ENCODE results near the gene TRAF7. TPM values are rescaled to one million over a fixed set of nuclear protein-coding genes. Genes with fewer than 3 reads are reported as not detected.

Gene TRAF7
- total and polyA plus RNA-seq, 2 of the 8 experiments (the other 6 are each of a cell fraction or from before 2014, with no cell fraction given), result 96.8 to 148 TPM

DNA sequence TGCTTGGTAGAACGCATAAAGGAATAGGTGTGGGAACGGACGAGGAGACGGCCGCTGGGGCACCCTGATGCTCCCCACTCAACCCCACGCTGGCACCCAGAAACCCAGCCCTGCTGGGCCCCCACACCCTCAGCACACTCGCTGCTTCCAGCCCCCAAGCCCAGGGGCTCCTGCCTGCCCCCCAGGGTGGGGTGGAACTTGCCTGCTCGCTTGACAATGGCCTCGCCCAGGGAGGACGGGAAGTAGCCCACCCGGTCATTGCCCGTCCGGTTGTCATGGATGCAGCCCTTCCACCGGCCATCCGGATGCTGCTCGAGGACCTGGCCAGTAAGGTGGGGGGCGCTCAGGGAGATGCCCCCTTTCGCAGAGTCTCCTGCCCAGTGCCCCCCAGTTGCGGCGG, 30.9 kb downstream of the TRAF7 start:
- no peak overlapping the region for H3K9ac ChIP-seq (replicated peaks in 1 of 4; ENCODE audit: extremely low read depth in 1 of 4, low read depth in 3 of 4, low read length in 3 of 4)
- H3K9me3 ChIP-seq (ENCODE audit: insufficient read depth in 2 of 2, low read depth in 1 of 2, low read length in 1 of 2), result no peaks in the 10 kb centered on the region
- no peak overlapping the region for H4K91ac ChIP-seq (replicated peaks; ENCODE audit: insufficient read length, low read length)
- no peak overlapping the region for H2BK15ac ChIP-seq (ENCODE audit: low read length)
- H3K56ac ChIP-seq (replicated peaks; ENCODE audit: insufficient read length, low read depth, low read length), result no peak overlapping the region
- H3K23me2 ChIP-seq (ENCODE audit: low read depth, low read length), result peaks cover 2% of the 10 kb centered on the region; the same call in 1 of the 2 replicates
- no peak overlapping the region for H4K5ac ChIP-seq (ENCODE audit: insufficient read length, low read depth, low read length)
- DNase-seq (ENCODE audit: low read depth in 1 of 2, low spot score in 2 of 2), result no peak
- H3K36me3 ChIP-seq (ENCODE audit: control insufficient read depth in 2 of 4, insufficient read depth in 4 of 4, low read length in 3 of 4), result peaks cover 0 to 4% (median 0%) of the 10 kb centered on the region in 4 experiments; a peak in 1 of 8 replicates
- no peak overlapping the region for H2AK5ac ChIP-seq (ENCODE audit: low read depth, low read length)
- peaks cover 0 to 5% (median 2%) of the 10 kb centered on the region in 4 experiments; a peak in 4 of 7 replicates for H3K4me1 ChIP-seq (replicated peaks in 1 of 4; ENCODE audit: control insufficient read depth in 3 of 4, insufficient read depth in 4 of 4, low read length in 3 of 4)
- no peak for FAIRE-seq
- no peaks in the 10 kb centered on the region for H3K79me1 ChIP-seq (ENCODE audit: low read depth, low read length)
- H3K4ac ChIP-seq (replicated peaks; ENCODE audit: insufficient read length, low read depth, low read length), result no peak overlapping the region
- no peak overlapping the region for H3K27ac ChIP-seq (ENCODE audit: low read depth, low read length)
- no peak overlapping the region for H3K14ac ChIP-seq (ENCODE audit: insufficient read length)
- no peak overlapping the region for H3K23ac ChIP-seq (ENCODE audit: insufficient read length)
- peaks cover 0 to 6% of the 10 kb centered on the region in 2 experiments for H4K20me1 ChIP-seq (replicated peaks in 1 of 2; ENCODE audit: control insufficient read depth in 1 of 2, insufficient read depth in 2 of 2, low read length in 2 of 2)
- H2BK5ac ChIP-seq (ENCODE audit: low read depth, low read length), result no peak overlapping the region
- no peaks in the 10 kb centered on the region for H3K27me3 ChIP-seq (replicated peaks in 1 of 4; ENCODE audit: control insufficient read depth in 3 of 4, extremely low read depth in 1 of 4, insufficient read depth in 3 of 4, low read length in 3 of 4)
- H3K4me2 ChIP-seq (ENCODE audit: insufficient read depth in 1 of 2, low read depth in 2 of 2, low read length in 2 of 2), result no peak overlapping the region
- no peak overlapping the region for H2AFZ ChIP-seq (ENCODE audit: low read length)
- 94% methylated on average over 15 of the region's 20 CpGs; no CpG with 5 or more reads in 1 of the 2 experiments for WGBS, 2 experiments (ENCODE audit: extremely low coverage in 1 of 2, insufficient coverage in 1 of 2, insufficient read length in 1 of 2, insufficient replicate concordance in 2 of 2, low coverage in 1 of 2, low lambda C conversion rate in 2 of 2, missing lambda C conversion rate in 1 of 2)
- no peak overlapping the region for H2BK20ac ChIP-seq (ENCODE audit: low read length)
- no peak overlapping the region for H2BK12ac ChIP-seq (ENCODE audit: low read depth, low read length)
- ChIA-PET POLR2A (ENCODE audit: partially characterized antibody) (interaction anchor here (0.6 to 4.9 kb wide), 3 partner anchors 14 to 62 kb away, joined by 3 to 17 read pairs (median 3); no protein-coding TSS in a partner anchor), CTCF (ENCODE audit: partially characterized antibody) (interaction anchor here (1.6 to 2.1 kb wide), 2 partner anchors 8 to 20 kb away, joined by 4 to 9 read pairs; no protein-coding TSS in a partner anchor)
- no peaks in the 10 kb centered on the region for H3K79me2 ChIP-seq (ENCODE audit: control insufficient read depth in 1 of 2, insufficient read depth in 2 of 2, low read length in 2 of 2)
- H4K8ac ChIP-seq (ENCODE audit: extremely low read depth, insufficient read depth, low read length), result peak overlapping the region; percentile 51; the same call in 1 of the 2 replicates
- no peak overlapping the region for H3K18ac ChIP-seq (ENCODE audit: extremely low read depth, low read length)
- H3K4me3 ChIP-seq (ENCODE audit: extremely low read depth in 1 of 4, insufficient read depth in 2 of 4, low read depth in 3 of 4, low read length in 4 of 4), result no peak overlapping the region
- no peak overlapping the region for H2BK120ac ChIP-seq (replicated peaks; ENCODE audit: low read depth, low read length)
- TF ChIP-seq RFX5 (IDR thresholded peaks at IDR 0.05; ENCODE audit: borderline replicate concordance, low read depth, low read length) (no peak), EGR1 (IDR thresholded peaks at IDR 0.05; ENCODE audit: borderline replicate concordance, low read depth, low read length) (no peak), MAFK (IDR thresholded peaks at IDR 0.05; ENCODE audit: low read depth, low read length) (no peak), NRF1 (IDR thresholded peaks at IDR 0.05; ENCODE audit: low read depth, low read length) (no peak), RAD21 (IDR thresholded peaks at IDR 0.05 in 1 of 2, conservative IDR thresholded peaks at IDR 0.05 in 1 of 2; ENCODE audit: low read depth in 2 of 2, low read length in 2 of 2) (no peak), ZNF274 (IDR thresholded peaks at IDR 0.05; ENCODE audit: borderline replicate concordance, extremely low read depth, low read length) (no peak), SP1 (IDR thresholded peaks at IDR 0.05; ENCODE audit: low read depth, low read length) (no peak), EZH2 (IDR thresholded peaks at IDR 0.05; ENCODE audit: low read depth, low read length, severe bottlenecking) (no peak), HDAC6 (IDR thresholded peaks at IDR 0.05; ENCODE audit: low read depth, low read length) (no peak), SRF (IDR thresholded peaks at IDR 0.05; ENCODE audit: low read depth, low read length) (no peak), RNF2 (IDR thresholded peaks at IDR 0.05; ENCODE audit: borderline replicate concordance, low read depth, low read length, missing control alignments, poor library complexity, severe bottlenecking) (no peak), CHD2 (IDR thresholded peaks at IDR 0.05; ENCODE audit: low read length) (no peak)
- TF ChIP-seq, protein P1, sequence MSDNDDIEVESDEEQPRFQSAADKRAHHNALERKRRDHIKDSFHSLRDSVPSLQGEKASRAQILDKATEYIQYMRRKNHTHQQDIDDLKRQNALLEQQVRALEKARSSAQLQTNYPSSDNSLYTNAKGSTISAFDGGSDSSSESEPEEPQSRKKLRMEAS (IDR thresholded peaks at IDR 0.05), result no peak
